GM12878 (cell line): ENCODE results near the gene DENND1A. TPM values are rescaled to one million over a fixed set of nuclear protein-coding genes. Genes with fewer than 3 reads are reported as not detected.

Experiments
- ATAC-seq: fragments of 200-7000 bp; cut with Tn5 transposase; 3 replicates; pipeline ENCODE4 v1.9.1; 2020; ENCODE audit warnings: mild to moderate bottlenecking, moderate library complexity
- BruUV-seq: library from RNA; stranded (reverse); fragments of 400-500 nt; replicated peaks from 2 replicates; lab custom pipeline; 2021; lab: Mats Ljungman, UMichigan
- CTCF ChIA-PET: fragments of 300-600 bp; sonication (Branson Sonifier 250); formaldehyde crosslinking; extraction: SDS; loops from one replicate; lab custom pipeline; 2021; ENCODE audit warnings: inconsistent platforms; lab: Yijun Ruan, JAX
- POLR2A ChIA-PET: fragments of 350-600 bp; formaldehyde crosslinking; extraction: SDS; loops from one replicate; lab custom pipeline; 2021; ENCODE audit warnings: inconsistent platforms; lab: Charles Lee
- RAD21 ChIA-PET: fragments of 300-600 bp; sonication (Branson Sonifier 250); formaldehyde crosslinking; loops from one replicate; lab custom pipeline; 2023; ENCODE audit warnings: antibody characterized with exemption; ENCODE audit not compliant: unreplicated experiment; lab: Charles Lee
- SMC1A ChIA-PET: fragments of 300-600 bp; sonication (Branson Sonifier 250); formaldehyde crosslinking; loops from one replicate; lab custom pipeline; 2023; ENCODE audit not compliant: unreplicated experiment, uncharacterized antibody; lab: Charles Lee
- DNase-seq: peaks from one replicate; pipeline ENCODE4 v3.0.0-alpha.2; 2011; ENCODE audit warnings: low read depth, low spot score
- FAIRE-seq: peaks from 3 replicates; lab custom pipeline; 2011; peaks lifted over from hg19 to GRCh38; lab: Jason Lieb, UNC
- H2AFZ ChIP-seq: 2 replicates; pipeline ENCODE4 v1.6.0; 2011; ENCODE audit warnings: low read depth, low read length, control low read depth; ENCODE audit not compliant: control insufficient read depth
- H3K27ac ChIP-seq: 2 replicates; pipeline ENCODE4 v1.5.1; 2011; ENCODE audit warnings: control low read depth; ENCODE audit not compliant: control insufficient read depth, insufficient read depth
- H3K27me3 ChIP-seq, 2 experiments: replicated peaks in 1 of 2; 2 replicates each; pipeline versions ENCODE4 v1.6.0 to v1.6.1; 2011; ENCODE audit warnings: low read length in 1 of 2; ENCODE audit not compliant: control insufficient read depth in 2 of 2, insufficient read depth in 2 of 2
- H3K36me3 ChIP-seq, 2 experiments: 2 replicates each; pipeline ENCODE4 v1.5.1; 2011; ENCODE audit warnings: low read length in 1 of 2; ENCODE audit not compliant: control insufficient read depth in 2 of 2, insufficient read depth in 2 of 2
- H3K4me1 ChIP-seq: 2 replicates; pipeline ENCODE4 v1.6.1; 2011; ENCODE audit warnings: mild to moderate bottlenecking, low read length, moderate library complexity, mixed read lengths; ENCODE audit not compliant: control insufficient read depth, insufficient read depth
- H3K4me2 ChIP-seq: 2 replicates; pipeline ENCODE4 v1.6.0; 2011; ENCODE audit warnings: control low read depth; ENCODE audit not compliant: control insufficient read depth, insufficient read depth
- H3K4me3 ChIP-seq: fragments of 200-600 bp; sonication (generic); 2 replicates; pipeline ENCODE4 v1.5.1; 2016
- H3K79me2 ChIP-seq: 2 replicates; pipeline ENCODE4 v1.6.0; 2011; ENCODE audit warnings: low read length; ENCODE audit not compliant: control insufficient read depth, insufficient read depth
- H3K9ac ChIP-seq: 2 replicates; pipeline ENCODE4 v1.8.0; 2011; ENCODE audit warnings: low read length, control low read depth, mixed read lengths; ENCODE audit not compliant: control insufficient read depth, insufficient read depth
- H3K9me3 ChIP-seq: replicated peaks from 3 replicates; pipeline ENCODE4 v1.5.1; 2011; ENCODE audit warnings: mild to moderate bottlenecking, low read length; ENCODE audit not compliant: control insufficient read depth, insufficient read depth
- H4K20me1 ChIP-seq: 2 replicates; pipeline ENCODE4 v1.6.0; 2011; ENCODE audit not compliant: control insufficient read depth, insufficient read depth
- CUX1 ChIP-seq: IDR thresholded peaks from 2 replicates; pipeline ENCODE4 v1.6.1; 2012; ENCODE audit warnings: improper control_type of control experiment, low read depth, low read length; ENCODE audit not compliant: insufficient replicate concordance
- DPF2 ChIP-seq: fragments of 450-650 bp; IDR thresholded peaks from 2 replicates; pipeline ENCODE4 v1.6.1; 2017; ENCODE audit warnings: mild to moderate bottlenecking
- EED ChIP-seq: sonication (generic); IDR thresholded peaks from 2 replicates; pipeline ENCODE4 v1.6.1; 2016; ENCODE audit warnings: antibody characterized with exemption, low read depth
- HDAC6 ChIP-seq: fragments of 200-600 bp; sonication (generic); IDR thresholded peaks from one replicate; pipeline ENCODE4 v1.8.0; 2017; ENCODE audit warnings: antibody characterized with exemption; ENCODE audit not compliant: unreplicated experiment
- NFIC ChIP-seq: IDR thresholded peaks from 2 replicates; pipeline ENCODE4 v1.6.1; 2012; ENCODE audit warnings: low read depth, mild to moderate bottlenecking, inconsistent platforms, low read length, moderate library complexity
- NR2F1 ChIP-seq: fragments of 450-650 bp; conservative IDR thresholded peaks from 2 replicates; pipeline ENCODE4 v1.6.1; 2017; ENCODE audit warnings: mild to moderate bottlenecking
- RAD21 ChIP-seq: IDR thresholded peaks from 2 replicates; pipeline ENCODE4 v1.6.1; 2011; ENCODE audit warnings: mild to moderate bottlenecking, low read depth, low read length, moderate library complexity; ENCODE audit not compliant: insufficient read depth
- USF1 ChIP-seq: IDR thresholded peaks from 2 replicates; pipeline ENCODE4 v1.6.1; 2011; ENCODE audit warnings: borderline replicate concordance, low read depth, mild to moderate bottlenecking, moderate library complexity, mixed read lengths, low read length; ENCODE audit not compliant: insufficient read depth; ENCODE audit errors: extremely low read length
- ZBTB4 ChIP-seq: fragments of 450-650 bp; formaldehyde crosslinking; IDR thresholded peaks from 2 replicates; pipeline ENCODE4 v1.4.0; 2022; ENCODE audit warnings: mild to moderate bottlenecking, moderate library complexity
- ZNF384 ChIP-seq: IDR thresholded peaks from 2 replicates; pipeline ENCODE4 v1.6.1; 2012; ENCODE audit warnings: low read depth, mild to moderate bottlenecking, low read length, improper control_type of control experiment, borderline replicate concordance
- WGBS: methylation state at CpG from one replicate; pipeline ENCODE4 v1.1.6; 2016; ENCODE audit warnings: low lambda C conversion rate; ENCODE audit not compliant: insufficient replicate concordance, insufficient coverage; ENCODE audit errors: missing lambda C conversion rate; 5-methylcytosine and 5-hydroxymethylcytosine counted together
- in situ Hi-C: fragments of 300-500 bp; cut with MboI; formaldehyde crosslinking; loops from 9 replicates; pipeline ENCODE4 v1.14.3; 2018; ENCODE audit warnings: mixed read lengths
- intact Hi-C: fragments of 100-400 bp; cut with micrococcal nuclease; formaldehyde crosslinking; loops from one replicate; pipeline ENCODE4 v1.14.2; 2022; ENCODE audit not compliant: unreplicated experiment
- polyA plus RNA-seq, 11 experiments: library from polyadenylated mRNA; depleted of rRNA in 4 of 11; unstranded in 6 of 11; stranded (reverse) in 5 of 11; fragments of >200 nt; fragmentation: Nextera tagmentation in 4 of 11; fragmentation: Illumina TruSeq in 1 of 11; extraction: Ambion mirVana in 4 of 11; extraction: Trizol in 1 of 11; gene quantifications; 1 replicate in 1 of 11; 2 replicates in 10 of 11; pipeline versions ENCODE4 v1.2.1 to v1.2.3, GENCODE V29; 2011 to 2016; ENCODE audit warnings: inconsistent platforms in 2 of 11, missing spikeins in 2 of 11, low read depth in 1 of 11
- total RNA-seq, 4 experiments: library from RNA; depleted of rRNA in 3 of 4; stranded (reverse); fragments of >200 nt in 3 of 4; fragmentation: Illumina TruSeq in 1 of 4; extraction: Trizol in 1 of 4; gene quantifications; 2 replicates each; pipeline versions ENCODE4 v1.2.1 to v1.2.3, GENCODE V29; 2013 to 2021
- TF ChIP-seq, protein P1 (sequence below): IDR thresholded peaks from 2 replicates; pipeline ENCODE4 v1.6.1; 2011; ENCODE audit warnings: borderline replicate concordance, low read depth, mild to moderate bottlenecking, moderate library complexity, low read length; ENCODE audit not compliant: insufficient read depth, poor library complexity, severe bottlenecking

Gene DENND1A
- total and polyA plus RNA-seq, 10 of the 15 experiments (the other 5 are each of a cell fraction or from before 2014, with no cell fraction given) = 14.1 to 48.6 (median 35.2) TPM

- no peak overlapping the region for H3K9ac ChIP-seq
- no peaks in the 10 kb centered on the region for H3K27me3 ChIP-seq
- no peaks in the 10 kb centered on the region for H3K4me1 ChIP-seq
- no peak overlapping the region for H3K27ac ChIP-seq
- ChIA-PET RAD21 (interaction anchor here (1.1 kb wide), 1 partner anchor 26 kb away, joined by 3 read pairs; no protein-coding TSS in a partner anchor), CTCF (interaction anchor here (0.5 to 1.0 kb wide), 2 partner anchors 26 to 367 kb away, joined by 3 to 4 read pairs; no protein-coding TSS in a partner anchor), SMC1A (interaction anchor here (1.0 to 1.2 kb wide), 2 partner anchors 26 to 31 kb away, joined by 3 to 4 read pairs; no protein-coding TSS in a partner anchor), POLR2A (no interaction called here)
- in situ Hi-C loops = no loop called here
- H2AFZ ChIP-seq = no peak overlapping the region
- WGBS = 76% methylated on average over 20 of the region's 28 CpGs
- H3K79me2 ChIP-seq = no peaks in the 10 kb centered on the region
- H3K36me3 ChIP-seq = no peaks in the 10 kb centered on the region; a peak in 1 of 4 replicates
- intact Hi-C loops = no loop called here
- FAIRE-seq (no peak), DNase-seq (no peak), ATAC-seq (no peak)
- H3K4me3 ChIP-seq = no peak overlapping the region
- no TSS peak for BruUV-seq
- no peak overlapping the region for H3K4me2 ChIP-seq
- H4K20me1 ChIP-seq = no peaks in the 10 kb centered on the region
- H3K9me3 ChIP-seq = no peaks in the 10 kb centered on the region
- TF ChIP-seq HDAC6 = no peak
- no peak for TF ChIP-seq USF1
- TF ChIP-seq DPF2 = no peak
- TF ChIP-seq, protein P1, sequence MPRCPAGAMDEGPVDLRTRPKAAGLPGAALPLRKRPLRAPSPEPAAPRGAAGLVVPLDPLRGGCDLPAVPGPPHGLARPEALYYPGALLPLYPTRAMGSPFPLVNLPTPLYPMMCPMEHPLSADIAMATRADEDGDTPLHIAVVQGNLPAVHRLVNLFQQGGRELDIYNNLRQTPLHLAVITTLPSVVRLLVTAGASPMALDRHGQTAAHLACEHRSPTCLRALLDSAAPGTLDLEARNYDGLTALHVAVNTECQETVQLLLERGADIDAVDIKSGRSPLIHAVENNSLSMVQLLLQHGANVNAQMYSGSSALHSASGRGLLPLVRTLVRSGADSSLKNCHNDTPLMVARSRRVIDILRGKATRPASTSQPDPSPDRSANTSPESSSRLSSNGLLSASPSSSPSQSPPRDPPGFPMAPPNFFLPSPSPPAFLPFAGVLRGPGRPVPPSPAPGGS = no peak
- no peak for TF ChIP-seq RAD21
- no peak for TF ChIP-seq NFIC
- TF ChIP-seq NR2F1 = no peak
- no peak for TF ChIP-seq EED
- TF ChIP-seq ZNF384 = no peak
- no peak for TF ChIP-seq CUX1
- TF ChIP-seq ZBTB4 (CRISPR knock-in tag) = no peak
Observed at GRCh38 chr9:123380852-123381705, 548.8 kb downstream of the DENND1A start.
